Muscle of leg (tissue), 16 donors: ENCODE data around the gene APC. TPM values are rescaled to one million over a fixed set of nuclear protein-coding genes. Genes with fewer than 3 reads are reported as not detected.

Experiments
- DNase-seq: peaks from one replicate; pipeline ENCODE4 v3.0.0; 2013
- H3K27ac ChIP-seq: one replicate; pipeline ENCODE4 v1.5.1; 2013; ENCODE audit warnings: mild to moderate bottlenecking, low read length, control low read depth
- H3K27me3 ChIP-seq: one replicate; pipeline ENCODE4 v1.6.1; 2013; ENCODE audit warnings: low read length; ENCODE audit not compliant: control insufficient read depth, insufficient read depth
- H3K36me3 ChIP-seq: one replicate; pipeline ENCODE4 v1.6.1; 2013; ENCODE audit warnings: low read length; ENCODE audit not compliant: control insufficient read depth, insufficient read depth
- H3K4me1 ChIP-seq: one replicate; pipeline ENCODE4 v1.6.1; 2013; ENCODE audit warnings: low read length; ENCODE audit not compliant: control insufficient read depth, insufficient read depth
- H3K4me3 ChIP-seq: one replicate; pipeline ENCODE4 v1.5.1; 2013; ENCODE audit warnings: low read length, control low read depth
- H3K9me3 ChIP-seq: replicated peaks from 2 replicates; pipeline ENCODE4 v1.6.1; 2013; ENCODE audit warnings: low read depth, low read length; ENCODE audit not compliant: control insufficient read depth
- WGBS: methylation state at CpG from one replicate; pipeline ENCODE4 v1.1.5; 2013; ENCODE audit warnings: missing lambda C conversion rate; ENCODE audit not compliant: insufficient coverage; 5-methylcytosine and 5-hydroxymethylcytosine counted together
- long read RNA-seq, 11 donors: transcript quantifications; one replicate each; lab custom pipeline, GENCODE V29; 2026
- polyA plus RNA-seq, 8 donors: library from polyadenylated mRNA; unstranded; fragments of 120-200 nt; gene quantifications; one replicate each; pipeline versions ENCODE4 v1.2.1 to v1.2.3, GENCODE V29; 2013; ENCODE audit warnings: inconsistent platforms in 1 of 8, low replicate concordance in 1 of 8; ENCODE audit not compliant: insufficient read length in 8 of 8, insufficient read depth in 1 of 8
- total RNA-seq: library from RNA; stranded (reverse); fragments of 120-200 nt; gene quantifications from one replicate; pipeline ENCODE4 v1.2.4, GENCODE V29; 2013

Gene APC
- total RNA-seq (44.8 TPM), polyA plus RNA-seq (10 to 100 TPM; 13.1 to 31.1 (median 25.6) TPM)
- long read RNA-seq, donor 1, result 0 reads
- long read RNA-seq, donor 2, result 0 reads
- long read RNA-seq, donor 3, result 0 reads
- long read RNA-seq, donor 4, result 0 reads
- long read RNA-seq, donor 5, full-length matches to known transcripts, result 1 of 1 reads
- long read RNA-seq, donor 5, partial matches to known transcripts, result 0 of 1 reads
- long read RNA-seq, donor 5, other reads (novel, unspliced or antisense), result 0 of 1 reads
- long read RNA-seq, donor 6, result 0 reads
- long read RNA-seq, donor 7, result 0 reads
- long read RNA-seq, donor 8, result 0 reads
- long read RNA-seq, donor 9, result 0 reads
- long read RNA-seq, donor 10, result 0 reads
- long read RNA-seq, donor 11, result 0 reads

DNA sequence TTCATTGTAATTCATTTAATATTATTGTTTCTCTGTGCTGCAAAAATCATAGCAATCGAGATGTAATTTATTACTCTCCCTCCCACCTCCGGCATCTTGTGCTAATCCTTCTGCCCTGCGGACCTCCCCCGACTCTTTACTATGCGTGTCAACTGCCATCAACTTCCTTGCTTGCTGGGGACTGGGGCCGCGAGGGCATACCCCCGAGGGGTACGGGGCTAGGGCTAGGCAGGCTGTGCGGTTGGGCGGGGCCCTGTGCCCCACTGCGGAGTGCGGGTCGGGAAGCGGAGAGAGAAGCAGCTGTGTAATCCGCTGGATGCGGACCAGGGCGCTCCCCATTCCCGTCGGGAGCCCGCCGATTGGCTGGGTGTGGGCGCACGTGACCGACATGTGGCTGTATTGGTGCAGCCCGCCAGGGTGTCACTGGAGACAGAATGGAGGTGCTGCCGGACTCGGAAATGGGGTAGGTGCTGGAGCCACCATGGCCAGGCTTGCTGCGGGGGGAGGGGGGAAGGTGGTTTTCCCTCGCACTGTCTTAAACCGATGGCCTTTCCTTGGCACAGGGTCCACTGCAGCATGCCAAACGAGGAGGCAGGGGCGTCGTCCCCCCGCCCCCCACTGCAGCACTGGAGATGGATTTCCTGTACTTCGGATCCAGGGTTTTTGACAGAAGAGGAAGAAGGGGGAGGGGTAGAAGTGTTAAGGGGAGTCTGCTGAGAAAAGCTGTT lies at the start of gene APC:
APC (plus strand) TSS at position 423 of the 728 bp plus-strand sequence. CDS start 17,006 bp downstream, outside the sequence.
- H3K27ac ChIP-seq, result peak within 1 kb of the TSS; percentile 74
- WGBS, result 0% methylated on average over 21 of the region's 36 CpGs

DNA sequence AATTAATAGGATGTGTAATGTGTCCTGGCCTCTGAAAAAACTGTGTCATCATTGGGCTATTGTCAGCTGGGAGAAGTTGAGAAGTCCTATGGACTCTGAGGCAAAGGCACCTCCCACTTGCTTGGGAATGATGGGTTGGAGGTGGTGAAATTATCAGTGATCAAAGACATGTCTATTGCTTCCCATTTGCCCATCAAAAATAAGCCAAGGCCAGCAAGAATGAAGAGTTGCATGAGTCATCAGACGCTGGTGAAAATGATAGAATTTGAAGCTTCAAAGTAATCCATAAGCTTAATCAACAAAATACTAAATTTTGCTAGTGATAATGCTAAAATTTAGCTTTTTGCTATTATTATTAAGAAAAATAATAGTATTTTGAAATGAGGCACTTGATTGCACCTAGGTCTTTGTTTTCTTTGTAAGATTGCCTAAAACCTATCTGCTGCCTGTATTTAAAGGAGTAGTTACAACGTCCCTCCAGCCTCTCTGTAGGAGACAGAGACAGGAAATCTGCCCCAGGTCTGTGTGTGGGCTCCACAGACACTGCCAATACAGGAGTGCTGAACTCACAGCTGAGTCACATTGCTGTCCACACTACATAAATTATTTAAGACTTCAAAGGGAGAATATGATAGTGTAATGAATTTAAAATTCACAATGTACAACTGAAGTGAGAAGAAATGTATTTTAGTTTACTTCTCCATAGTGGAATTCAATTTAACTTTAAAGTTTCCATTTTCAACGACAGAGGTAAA lies 48.4 kb upstream of the APC start:
- no peaks in the 10 kb centered on the region for H3K36me3 ChIP-seq
- H3K4me1 ChIP-seq, result peaks cover 12% of the 10 kb centered on the region
- H3K9me3 ChIP-seq, result no peaks in the 10 kb centered on the region
- no peak overlapping the region for H3K27ac ChIP-seq
- WGBS, result 14% methylated on average over 1 of the region's 3 CpGs
- no peak overlapping the region for H3K4me3 ChIP-seq
- no peak for DNase-seq
- H3K27me3 ChIP-seq, result no peaks in the 10 kb centered on the region

More for the DNA sequence above, at the start of gene APC:
- Histone ChIP-seq H3K9me3 (no peaks in the 10 kb centered on the region), H3K27me3 (no peaks in the 10 kb centered on the region), H3K4me1 (peaks cover 6% of the 10 kb centered on the region), H3K36me3 (no peaks in the 10 kb centered on the region), H3K4me3 (peak within 1 kb of the TSS; percentile 78)
- peak; percentile 97 for DNase-seq

DNA sequence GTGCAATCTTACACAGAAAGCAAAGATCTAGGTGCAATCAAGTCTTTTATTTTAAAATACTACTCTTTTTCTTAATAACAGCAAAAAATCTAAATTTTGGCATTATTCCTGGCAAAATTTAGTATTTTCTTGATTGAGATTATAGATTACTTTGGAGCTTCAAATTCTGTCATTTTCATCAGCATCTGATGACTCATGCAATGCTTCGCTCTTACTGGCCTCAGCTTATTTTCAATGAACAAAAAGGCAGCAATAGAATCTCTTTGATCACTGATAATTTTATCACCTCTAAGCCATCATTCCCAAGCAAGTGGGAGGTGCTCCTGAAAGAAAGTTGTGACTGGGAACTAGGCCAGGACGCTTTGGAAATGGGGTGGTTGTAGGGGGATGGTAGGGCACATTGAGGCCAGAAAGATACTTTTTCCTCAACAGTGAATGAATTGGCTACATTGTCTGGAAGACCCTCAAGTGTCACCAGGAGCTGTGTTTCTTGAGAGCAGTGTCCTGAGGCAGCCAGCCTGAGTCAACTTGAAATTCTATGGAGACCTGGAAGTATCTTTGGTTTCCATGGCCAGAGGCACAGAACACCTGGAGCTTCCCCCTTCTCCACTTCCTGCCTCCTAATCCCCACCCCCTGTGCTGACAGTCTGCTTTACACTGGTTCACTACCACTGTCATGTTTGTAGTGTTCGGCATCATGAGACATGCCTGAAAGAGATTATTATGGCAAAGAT lies 46.9 kb upstream of the APC start:
- WGBS, result 71% methylated on average over 1 of the region's 3 CpGs
- H3K27ac ChIP-seq, result no peak overlapping the region
- DNase-seq, result no peak
- no peak overlapping the region for H3K4me3 ChIP-seq
- no peaks in the 10 kb centered on the region for H3K36me3 ChIP-seq
- no peaks in the 10 kb centered on the region for H3K27me3 ChIP-seq
- H3K4me1 ChIP-seq, result peaks cover 2% of the 10 kb centered on the region
- no peaks in the 10 kb centered on the region for H3K9me3 ChIP-seq

DNA sequence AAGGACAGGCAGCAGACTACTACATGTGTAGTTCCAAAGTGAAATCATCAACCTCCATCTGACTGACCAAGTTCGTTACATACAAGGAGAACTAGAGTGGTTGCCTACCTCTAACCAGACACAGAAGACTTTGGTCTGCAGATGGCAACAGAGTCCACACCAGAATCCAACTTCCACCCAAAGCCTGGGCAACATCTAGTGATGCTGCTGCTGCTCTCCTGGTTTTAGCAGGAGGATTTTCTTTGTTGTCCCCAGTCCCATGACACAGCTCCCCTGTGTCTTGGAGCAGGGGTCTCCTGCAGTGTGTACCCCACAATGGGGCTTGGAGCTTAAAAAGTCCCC lies 46.4 kb upstream of the APC start:
- Histone ChIP-seq H3K4me3 (no peak overlapping the region), H3K27me3 (no peaks in the 10 kb centered on the region), H3K4me1 (peaks cover 2% of the 10 kb centered on the region), H3K27ac (no peak overlapping the region), H3K36me3 (no peaks in the 10 kb centered on the region), H3K9me3 (no peaks in the 10 kb centered on the region)
- no peak for DNase-seq
- WGBS, result 86% methylated on average over 1 of the region's 1 CpG

DNA sequence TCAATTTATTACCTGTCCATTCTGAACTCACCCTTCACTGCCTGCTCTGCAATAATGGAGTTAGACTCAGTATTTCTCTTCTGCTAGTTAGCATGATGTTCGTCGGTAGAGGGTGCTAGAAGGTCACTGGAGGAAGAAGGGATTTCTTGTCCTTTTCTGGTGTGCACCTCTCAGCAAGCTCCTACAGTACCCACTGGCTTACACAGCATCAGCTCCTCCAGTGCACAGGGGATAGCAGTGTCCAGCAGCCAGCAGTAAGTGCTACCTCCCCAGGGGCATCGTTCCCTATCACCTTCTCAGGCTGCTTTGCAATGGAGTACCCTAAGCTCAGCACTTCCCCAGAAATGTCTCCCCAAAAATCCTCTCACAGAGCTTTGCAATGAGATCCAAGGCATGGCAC lies 45.9 kb upstream of the APC start:
- H3K4me1 ChIP-seq, result peaks cover 1% of the 10 kb centered on the region
- 50% methylated on average over 1 of the region's 3 CpGs for WGBS
- no peak for DNase-seq
- no peaks in the 10 kb centered on the region for H3K36me3 ChIP-seq
- no peaks in the 10 kb centered on the region for H3K9me3 ChIP-seq
- H3K27me3 ChIP-seq, result no peaks in the 10 kb centered on the region
- H3K27ac ChIP-seq, result no peak overlapping the region
- no peak overlapping the region for H3K4me3 ChIP-seq

DNA sequence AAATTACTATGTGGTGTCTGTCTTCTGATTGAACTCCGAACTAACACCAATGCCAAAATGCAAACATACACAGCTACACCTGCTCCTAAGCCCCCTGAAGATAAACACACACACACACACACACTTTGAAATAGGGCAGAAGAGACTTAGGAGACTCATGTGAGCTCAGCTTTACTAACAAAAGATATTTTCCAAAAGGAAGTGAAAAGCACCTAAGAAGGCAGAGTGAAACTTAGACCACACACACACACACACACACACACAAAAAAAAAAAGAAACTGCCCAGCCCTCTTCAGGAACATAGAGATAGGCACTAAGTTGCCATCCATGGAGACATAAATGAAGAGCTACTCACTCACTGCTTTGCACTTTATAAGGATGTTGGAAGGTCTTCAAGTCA lies 45.2 kb upstream of the APC start:
- Histone ChIP-seq H3K36me3 (no peaks in the 10 kb centered on the region), H3K4me3 (no peak overlapping the region), H3K9me3 (no peaks in the 10 kb centered on the region), H3K4me1 (no peaks in the 10 kb centered on the region), H3K27ac (no peak overlapping the region), H3K27me3 (no peaks in the 10 kb centered on the region)
- DNase-seq, result no peak
- WGBS, result no CpG with 5 or more reads among the region's 1 CpG

DNA sequence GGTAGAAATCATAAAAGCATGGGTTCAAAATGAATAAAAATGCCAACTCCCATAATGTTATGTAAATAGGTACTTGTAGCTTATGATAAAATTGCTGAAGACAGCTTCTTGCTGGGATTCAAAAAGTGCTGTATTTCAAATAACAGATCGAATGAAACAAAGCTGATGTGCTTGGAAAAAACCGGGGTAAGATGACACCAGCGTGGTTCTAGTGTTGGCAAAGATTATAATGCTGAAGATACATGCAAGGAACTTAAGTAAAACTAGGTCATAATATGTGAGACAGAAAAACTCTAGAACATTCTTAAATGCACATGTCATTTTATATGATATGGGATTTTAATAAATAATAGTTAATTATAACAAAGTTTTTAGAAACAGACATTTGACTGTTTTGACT lies 44.4 kb upstream of the APC start:
- H3K36me3 ChIP-seq, result no peaks in the 10 kb centered on the region
- no peaks in the 10 kb centered on the region for H3K9me3 ChIP-seq
- no peak overlapping the region for H3K27ac ChIP-seq
- 56% methylated on average over 2 of the region's 3 CpGs for WGBS
- H3K4me3 ChIP-seq, result no peak overlapping the region
- H3K4me1 ChIP-seq, result no peaks in the 10 kb centered on the region
- no peaks in the 10 kb centered on the region for H3K27me3 ChIP-seq
- DNase-seq, result no peak

DNA sequence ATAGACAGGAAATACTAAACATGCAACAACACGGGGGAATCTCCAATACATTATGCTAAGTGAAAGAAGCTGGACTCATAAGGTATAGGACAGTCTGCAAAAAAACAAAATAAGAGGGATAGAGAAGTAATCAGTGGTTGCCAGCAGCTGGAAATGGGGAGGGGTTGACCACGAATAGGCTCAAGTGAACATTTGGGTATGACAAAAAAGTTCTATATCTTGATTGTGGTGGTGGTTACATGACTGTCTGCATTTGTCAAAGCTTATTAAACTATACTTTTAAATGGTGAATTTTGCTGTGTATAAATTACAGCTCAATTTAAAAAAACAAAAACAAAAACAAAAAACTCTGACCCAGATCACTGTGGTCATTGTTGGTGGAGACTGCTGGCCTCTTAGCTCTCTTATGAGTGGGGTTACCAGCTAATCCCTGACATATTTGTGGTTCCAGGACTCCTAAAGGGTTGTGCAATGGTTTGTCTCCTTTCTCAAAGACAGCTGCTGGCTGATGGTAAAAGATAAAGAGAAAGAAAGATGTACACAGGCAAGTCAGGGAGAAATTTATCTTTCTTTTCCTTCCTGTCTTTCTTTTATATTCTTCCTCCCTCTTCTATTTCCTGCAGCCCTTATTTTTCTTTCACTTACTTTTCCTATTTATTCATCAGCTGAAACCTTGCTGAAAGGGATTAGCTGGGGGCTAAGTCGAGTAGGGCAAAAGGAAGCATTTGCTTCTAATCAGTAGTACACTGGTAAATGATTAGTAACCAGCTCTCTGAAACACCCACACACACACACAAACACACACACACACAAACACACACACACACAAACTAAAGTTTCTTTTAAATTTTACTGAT lies 42.6 kb upstream of the APC start:
- H3K4me1 ChIP-seq, result no peaks in the 10 kb centered on the region
- H3K4me3 ChIP-seq, result no peak overlapping the region
- no peaks in the 10 kb centered on the region for H3K9me3 ChIP-seq
- no peaks in the 10 kb centered on the region for H3K27me3 ChIP-seq
- WGBS, result no CpG with 5 or more reads among the region's 3 CpGs
- no peaks in the 10 kb centered on the region for H3K36me3 ChIP-seq
- no peak for DNase-seq
- H3K27ac ChIP-seq, result no peak overlapping the region

DNA sequence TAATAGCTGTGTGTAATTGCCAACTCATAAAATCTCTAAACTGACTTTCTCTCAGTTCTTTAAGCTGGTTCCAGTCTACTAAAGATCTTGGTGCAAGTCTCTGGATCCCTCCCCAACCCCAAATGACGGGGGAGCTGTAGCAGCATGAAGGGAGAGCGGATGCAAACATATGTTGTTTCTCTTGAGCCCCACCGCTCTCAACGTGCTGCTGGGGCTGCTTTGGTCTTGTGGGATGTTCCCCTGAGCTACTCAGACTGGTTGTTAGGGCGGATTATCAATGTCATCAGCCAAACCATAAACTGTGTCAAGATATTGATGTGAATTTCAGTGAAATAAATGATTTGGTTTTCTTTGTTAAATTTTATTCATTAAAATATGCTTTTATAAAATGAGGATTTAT lies 40.9 kb upstream of the APC start:
- Histone ChIP-seq H3K27ac (no peak overlapping the region), H3K36me3 (no peaks in the 10 kb centered on the region), H3K4me3 (no peak overlapping the region), H3K4me1 (no peaks in the 10 kb centered on the region), H3K9me3 (no peaks in the 10 kb centered on the region), H3K27me3 (no peaks in the 10 kb centered on the region)
- no peak for DNase-seq
- no CpG with 5 or more reads among the region's 5 CpGs for WGBS
